H9 (cell line): ENCODE measurements around the gene PLK3. TPM values are rescaled to one million over a fixed set of nuclear protein-coding genes. Genes with fewer than 3 reads are reported as not detected.

Experiments used
- DNase-seq: peaks from one replicate; pipeline ENCODE4 v3.0.0-alpha.2; 2017
- H2AFZ ChIP-seq: one replicate; pipeline ENCODE4 v1.6.1; 2013; ENCODE audit warnings: mild to moderate bottlenecking, low read length, control low read depth, moderate library complexity
- H2AK5ac ChIP-seq: 2 replicates; pipeline ENCODE4 v1.6.1; 2013; ENCODE audit warnings: low read length, control low read depth, mixed read lengths; ENCODE audit not compliant: insufficient read length
- H2BK120ac ChIP-seq: one replicate; pipeline ENCODE4 v1.6.1; 2013; ENCODE audit warnings: low read depth, mild to moderate bottlenecking, low read length, control low read depth, inconsistent platforms; ENCODE audit not compliant: poor library complexity, severe bottlenecking
- H2BK12ac ChIP-seq: 2 replicates; pipeline ENCODE4 v1.6.1; 2013; ENCODE audit warnings: low read length, control low read depth, mixed read lengths, low read depth; ENCODE audit not compliant: insufficient read length
- H2BK15ac ChIP-seq: 2 replicates; pipeline ENCODE4 v1.6.1; 2013; ENCODE audit warnings: low read depth, low read length, control low read depth
- H2BK20ac ChIP-seq: one replicate; pipeline ENCODE4 v1.6.1; 2013; ENCODE audit warnings: low read depth, mild to moderate bottlenecking, low read length, control low read depth, inconsistent platforms; ENCODE audit not compliant: poor library complexity, severe bottlenecking
- H2BK5ac ChIP-seq: 2 replicates; pipeline ENCODE4 v1.6.1; 2013; ENCODE audit warnings: low read length, control low read depth, mixed read lengths; ENCODE audit not compliant: insufficient read length
- H3K14ac ChIP-seq: 2 replicates; pipeline ENCODE4 v1.6.1; 2013; ENCODE audit warnings: low read length, control low read depth; ENCODE audit not compliant: insufficient read depth
- H3K18ac ChIP-seq: 2 replicates; pipeline ENCODE4 v1.6.1; 2013; ENCODE audit warnings: low read depth, mild to moderate bottlenecking, mixed read lengths, low read length, control low read depth; ENCODE audit not compliant: insufficient read length
- H3K23ac ChIP-seq: 2 replicates; pipeline ENCODE4 v1.6.1; 2013; ENCODE audit warnings: low read length, control low read depth, mixed read lengths, low read depth; ENCODE audit not compliant: insufficient read length
- H3K23me2 ChIP-seq: 2 replicates; pipeline ENCODE4 v1.6.1; 2013; ENCODE audit warnings: low read depth, mild to moderate bottlenecking, mixed read lengths, low read length, control low read depth; ENCODE audit not compliant: insufficient read length, poor library complexity, severe bottlenecking
- H3K27ac ChIP-seq: 2 replicates; pipeline ENCODE4 v1.5.1; 2013; ENCODE audit warnings: low read length, control low read depth, mixed read lengths, low read depth; ENCODE audit not compliant: insufficient read length
- H3K27me3 ChIP-seq: 2 replicates; pipeline ENCODE4 v1.6.1; 2013; ENCODE audit warnings: low read length, control low read depth, inconsistent platforms; ENCODE audit not compliant: insufficient read depth
- H3K4ac ChIP-seq: 2 replicates; pipeline ENCODE4 v1.6.1; 2013; ENCODE audit warnings: low read depth, mild to moderate bottlenecking, control low read depth, inconsistent platforms, low read length, moderate library complexity
- H3K4me1 ChIP-seq: 2 replicates; pipeline ENCODE4 v1.6.1; 2013; ENCODE audit warnings: low read length, control low read depth, inconsistent platforms; ENCODE audit not compliant: insufficient read depth
- H3K4me2 ChIP-seq: 2 replicates; pipeline ENCODE4 v1.6.1; 2013; ENCODE audit warnings: low read length, control low read depth, mixed read lengths; ENCODE audit not compliant: insufficient read length, insufficient read depth
- H3K56ac ChIP-seq: 2 replicates; pipeline ENCODE4 v1.6.1; 2013; ENCODE audit warnings: low read depth, mild to moderate bottlenecking, mixed read lengths, low read length, control low read depth; ENCODE audit not compliant: insufficient read length
- H3K79me1 ChIP-seq: 2 replicates; pipeline ENCODE4 v1.6.1; 2013; ENCODE audit warnings: low read depth, mild to moderate bottlenecking, moderate library complexity, low read length, control low read depth, inconsistent platforms; ENCODE audit not compliant: insufficient read depth, poor library complexity, severe bottlenecking
- H3K79me2 ChIP-seq: 2 replicates; pipeline ENCODE4 v1.6.1; 2013; ENCODE audit warnings: low read length, control low read depth, inconsistent platforms; ENCODE audit not compliant: insufficient read depth
- H3K9ac ChIP-seq: 2 replicates; pipeline ENCODE4 v1.6.1; 2013; ENCODE audit warnings: low read length, control low read depth, mixed read lengths; ENCODE audit not compliant: insufficient read length; ENCODE audit errors: extremely low read depth
- H3K9me3 ChIP-seq: one replicate; pipeline ENCODE4 v1.6.1; 2013; ENCODE audit warnings: low read depth, low read length, inconsistent platforms; ENCODE audit not compliant: control insufficient read depth
- H3T11ph ChIP-seq: one replicate; pipeline ENCODE4 v1.6.1; 2013; ENCODE audit warnings: mild to moderate bottlenecking, low read length, control low read depth, inconsistent platforms
- H4K20me1 ChIP-seq: one replicate; pipeline ENCODE4 v1.6.1; 2013; ENCODE audit not compliant: control insufficient read depth, insufficient read length, insufficient read depth
- H4K5ac ChIP-seq: 2 replicates; pipeline ENCODE4 v1.6.1; 2013; ENCODE audit warnings: low read depth, mild to moderate bottlenecking, mixed read lengths, low read length, control low read depth; ENCODE audit not compliant: insufficient read length
- H4K8ac ChIP-seq: replicated peaks from 2 replicates; pipeline ENCODE4 v1.6.1; 2013; ENCODE audit warnings: low read length, control low read depth, mixed read lengths, low read depth; ENCODE audit not compliant: insufficient read length
- H4K91ac ChIP-seq: 2 replicates; pipeline ENCODE4 v1.6.1; 2013; ENCODE audit warnings: low read depth, mild to moderate bottlenecking, moderate library complexity, mixed read lengths, low read length, control low read depth; ENCODE audit not compliant: insufficient read length
- H3K27ac Mint-ChIP-seq, 3 experiments: 2 replicates in 2 of 3; 3 replicates in 1 of 3; pipeline ENCODE4 v1.8.0; 2020 to 2021; ENCODE audit warnings: mixed read lengths in 3 of 3, mild to moderate bottlenecking in 1 of 3, moderate library complexity in 1 of 3
- H3K27me3 Mint-ChIP-seq: 2 replicates; pipeline ENCODE4 v1.8.0; 2021; ENCODE audit warnings: low read depth, mild to moderate bottlenecking, moderate library complexity, mixed read lengths
- H3K36me3 Mint-ChIP-seq, 3 experiments: 2 replicates in 2 of 3; 3 replicates in 1 of 3; pipeline ENCODE4 v1.8.0; 2020 to 2021; ENCODE audit warnings: low read depth in 3 of 3, mixed read lengths in 3 of 3; ENCODE audit not compliant: insufficient read depth in 1 of 3
- H3K4me1 Mint-ChIP-seq, 2 experiments: 2 replicates each; pipeline ENCODE4 v1.8.0; 2020; ENCODE audit warnings: mixed read lengths in 2 of 2
- H3K4me3 Mint-ChIP-seq, 2 experiments: 2 replicates in 1 of 2; 3 replicates in 1 of 2; pipeline ENCODE4 v1.8.0; 2020 to 2021; ENCODE audit warnings: mild to moderate bottlenecking in 2 of 2, mixed read lengths in 2 of 2, moderate library complexity in 1 of 2
- H3K9me3 Mint-ChIP-seq, 2 experiments: 2 replicates in 1 of 2; 3 replicates in 1 of 2; pipeline ENCODE4 v1.8.0; 2020; ENCODE audit warnings: mild to moderate bottlenecking in 2 of 2, mixed read lengths in 2 of 2, moderate library complexity in 1 of 2
- CTCF ChIP-seq: fragments of 200-600 bp; sonication (generic); conservative IDR thresholded peaks from 3 replicates; pipeline ENCODE4 v1.8.0; 2021; ENCODE audit warnings: antibody characterized with exemption, mild to moderate bottlenecking
- WGBS: extraction: QIAGEN DNeasy Blood & Tissue Kit; methylation state at CpG from one replicate; pipeline ENCODE4 v1.1.7; 2013; ENCODE audit warnings: missing lambda C conversion rate, low lambda C conversion rate, mixed read lengths; ENCODE audit not compliant: insufficient read length; ENCODE audit errors: extremely low coverage; 5-methylcytosine and 5-hydroxymethylcytosine counted together
- total RNA-seq: library from RNA; stranded (reverse); gene quantifications from 2 replicates; pipeline ENCODE4 v1.2.1, GENCODE V29; 2021

The PLK3 gene
- total RNA-seq, 1 experiment from 2014 or later: 14.7 TPM

GRCh38 chr1:44786138-44786840, 13.9 kb upstream of the PLK3 start:
- no peak overlapping the region for H2AK5ac ChIP-seq
- DNase-seq: peak; percentile 88
- no peaks in the 10 kb centered on the region for H3K9me3 ChIP-seq
- H4K8ac ChIP-seq: no peak overlapping the region
- Mint-ChIP-seq H3K27ac (no peak overlapping the region; a peak in 1 of 7 replicates), H3K4me3 (peak overlapping the region; percentile 56 to 76), H3K27me3 (peaks cover 12% of the 10 kb centered on the region), H3K4me1 (peaks cover 26 to 36% of the 10 kb centered on the region in 2 experiments), H3K9me3 (no peaks in the 10 kb centered on the region; a peak in 1 of 5 replicates), H3K36me3 (peaks cover 0 to 12% (median 5%) of the 10 kb centered on the region in 3 experiments; a peak in 5 of 7 replicates)
- peak overlapping the region; percentile 59 for H3K14ac ChIP-seq
- no peaks in the 10 kb centered on the region for H3K79me2 ChIP-seq
- no peak overlapping the region for H2BK20ac ChIP-seq
- H3K56ac ChIP-seq: no peak overlapping the region
- no peak overlapping the region for H3K23ac ChIP-seq
- H2BK12ac ChIP-seq: no peak overlapping the region
- H3K18ac ChIP-seq: peak overlapping the region; percentile 58
- H3K4ac ChIP-seq: no peak overlapping the region
- no peak overlapping the region for H2BK5ac ChIP-seq
- H3K4me1 ChIP-seq: no peaks in the 10 kb centered on the region
- H3K4me2 ChIP-seq: peak overlapping the region; percentile 51
- no peak overlapping the region for H2BK15ac ChIP-seq
- no peaks in the 10 kb centered on the region for H3K79me1 ChIP-seq
- no peak overlapping the region for H4K91ac ChIP-seq
- peak; percentile 100 for TF ChIP-seq CTCF
- peak overlapping the region; percentile 20 for H3K9ac ChIP-seq
- no peak overlapping the region for H3T11ph ChIP-seq
- H3K27ac ChIP-seq: no peak overlapping the region
- H2BK120ac ChIP-seq: no peak overlapping the region
- H3K23me2 ChIP-seq: peaks cover 9% of the 10 kb centered on the region
- no peak overlapping the region for H4K5ac ChIP-seq
- no peaks in the 10 kb centered on the region for H3K27me3 ChIP-seq
- no peaks in the 10 kb centered on the region for H4K20me1 ChIP-seq
- WGBS: no CpG with 5 or more reads among the region's 49 CpGs
- no peak overlapping the region for H2AFZ ChIP-seq
